Measurements from ENCODE around the gene ROBO1. TPM values are rescaled to one million over a fixed set of nuclear protein-coding genes. Genes with fewer than 3 reads are reported as not detected.

ROBO1 gene
- polyA plus RNA-seq, 1 donor (not counting 4 experiments of a cell fraction or from before 2014, with no cell fraction given), result 27.1 TPM

DNA sequence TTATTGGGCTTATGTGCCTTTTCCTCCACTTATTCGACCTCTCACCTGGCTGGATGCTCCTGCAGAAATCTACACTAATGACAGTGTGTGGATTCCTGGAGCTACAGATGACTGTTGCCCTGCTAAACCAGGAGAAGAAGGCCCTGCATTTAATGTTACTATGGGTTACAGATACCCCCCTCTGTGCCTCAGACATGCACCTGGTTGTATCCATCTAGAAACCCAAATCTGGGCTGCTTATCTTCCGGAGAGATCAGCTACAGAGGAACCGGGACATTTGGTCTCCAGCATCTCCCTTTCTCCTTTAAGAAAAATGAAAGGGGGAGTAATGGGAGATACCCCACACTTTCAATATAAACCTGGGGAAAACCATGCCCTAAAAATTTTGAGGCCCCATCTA, 710.0 kb downstream of the ROBO1 start:
- H3K36me3 ChIP-seq (ENCODE audit: control insufficient read depth in 2 of 2, extremely low read depth in 1 of 2, insufficient read depth in 2 of 2, low read length in 2 of 2), result no peaks in the 10 kb centered on the region
- H3K4me2 ChIP-seq (ENCODE audit: control insufficient read depth, extremely low read depth, insufficient read depth, low read depth, low read length), result no peak overlapping the region
- no peak overlapping the region for H2AFZ ChIP-seq (ENCODE audit: control insufficient read depth, low read length)
- no peaks in the 10 kb centered on the region for H3K79me2 ChIP-seq (ENCODE audit: control insufficient read depth, insufficient read depth, low read length)
- H3K27me3 ChIP-seq (ENCODE audit: control insufficient read depth, extremely low read depth, insufficient read depth, low read length), result no peaks in the 10 kb centered on the region
- DNase-seq (ENCODE audit: low read depth, low spot score) (no peak), FAIRE-seq (no peak)
- no peak overlapping the region for H3K9ac ChIP-seq (ENCODE audit: control insufficient read depth, extremely low read depth, insufficient read depth, low read length)
- no peaks in the 10 kb centered on the region for H4K20me1 ChIP-seq (ENCODE audit: control insufficient read depth, extremely low read depth, insufficient read depth, low read length)
- no peak overlapping the region for H3K4me3 ChIP-seq (ENCODE audit: control insufficient read depth in 2 of 3, extremely low read depth in 1 of 3, insufficient read depth in 2 of 3, low read depth in 1 of 3, low read length in 3 of 3)
- no peaks in the 10 kb centered on the region for H3K9me3 ChIP-seq (ENCODE audit: control insufficient read depth, low read depth, low read length)
- H3K27ac ChIP-seq (ENCODE audit: control insufficient read depth, insufficient read depth, low read length), result no peak overlapping the region
- dilution Hi-C loops (cut with MboI; ENCODE audit: extremely low pct_ligation_motif_present, low sequenced_read_pairs), result no loop called here
- no peaks in the 10 kb centered on the region for H3K9me1 ChIP-seq (ENCODE audit: control insufficient read depth, extremely low read depth, insufficient read depth, low read length)
- TF ChIP-seq, protein P1, sequence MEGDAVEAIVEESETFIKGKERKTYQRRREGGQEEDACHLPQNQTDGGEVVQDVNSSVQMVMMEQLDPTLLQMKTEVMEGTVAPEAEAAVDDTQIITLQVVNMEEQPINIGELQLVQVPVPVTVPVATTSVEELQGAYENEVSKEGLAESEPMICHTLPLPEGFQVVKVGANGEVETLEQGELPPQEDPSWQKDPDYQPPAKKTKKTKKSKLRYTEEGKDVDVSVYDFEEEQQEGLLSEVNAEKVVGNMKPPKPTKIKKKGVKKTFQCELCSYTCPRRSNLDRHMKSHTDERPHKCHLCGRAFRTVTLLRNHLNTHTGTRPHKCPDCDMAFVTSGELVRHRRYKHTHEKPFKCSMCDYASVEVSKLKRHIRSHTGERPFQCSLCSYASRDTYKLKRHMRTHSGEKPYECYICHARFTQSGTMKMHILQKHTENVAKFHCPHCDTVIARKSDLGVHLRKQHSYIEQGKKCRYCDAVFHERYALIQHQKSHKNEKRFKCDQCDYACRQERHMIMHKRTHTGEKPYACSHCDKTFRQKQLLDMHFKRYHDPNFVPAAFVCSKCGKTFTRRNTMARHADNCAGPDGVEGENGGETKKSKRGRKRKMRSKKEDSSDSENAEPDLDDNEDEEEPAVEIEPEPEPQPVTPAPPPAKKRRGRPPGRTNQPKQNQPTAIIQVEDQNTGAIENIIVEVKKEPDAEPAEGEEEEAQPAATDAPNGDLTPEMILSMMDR (optimal IDR thresholded peaks at IDR 0.05 in 1 of 3, IDR thresholded peaks at IDR 0.05 in 1 of 3, conservative IDR thresholded peaks at IDR 0.05 in 1 of 3; ENCODE audit: extremely low read depth in 1 of 3, insufficient read depth in 2 of 3, low read length in 3 of 3), result no peak
- TF ChIP-seq EZH2 (IDR thresholded peaks at IDR 0.05; ENCODE audit: low read length), result no peak
- H3K4me1 ChIP-seq (ENCODE audit: control insufficient read depth, extremely low read depth, insufficient read depth, low read length), result no peaks in the 10 kb centered on the region

DNA sequence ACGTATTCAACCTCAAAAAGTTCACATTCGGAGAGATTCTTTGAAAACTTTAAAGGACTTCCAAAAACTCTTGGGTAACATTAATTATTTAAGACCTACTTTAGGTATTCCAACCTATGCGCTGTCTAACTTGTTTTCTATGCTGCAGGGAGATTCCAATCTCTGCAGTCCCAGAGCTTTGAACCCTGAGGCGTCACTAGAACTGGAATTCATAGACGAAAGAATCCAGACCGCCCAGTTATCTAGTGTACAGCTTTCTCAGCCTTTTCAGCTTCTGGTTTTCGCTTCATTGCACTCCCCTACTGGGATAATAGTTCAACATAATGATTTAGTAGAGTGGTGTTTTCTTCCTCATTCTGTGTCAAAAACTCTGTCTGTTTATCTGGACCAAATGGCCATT, 711.3 kb downstream of the ROBO1 start:
- Histone ChIP-seq H3K27ac (ENCODE audit: control insufficient read depth, insufficient read depth, low read length) (no peak overlapping the region), H3K4me2 (ENCODE audit: control insufficient read depth, extremely low read depth, insufficient read depth, low read depth, low read length) (no peak overlapping the region), H3K4me1 (ENCODE audit: control insufficient read depth, extremely low read depth, insufficient read depth, low read length) (no peaks in the 10 kb centered on the region), H3K79me2 (ENCODE audit: control insufficient read depth, insufficient read depth, low read length) (no peaks in the 10 kb centered on the region), H2AFZ (ENCODE audit: control insufficient read depth, low read length) (no peak overlapping the region), H3K9ac (ENCODE audit: control insufficient read depth, extremely low read depth, insufficient read depth, low read length) (no peak overlapping the region), H3K9me3 (ENCODE audit: control insufficient read depth, low read depth, low read length) (peaks cover 4% of the 10 kb centered on the region), H3K27me3 (ENCODE audit: control insufficient read depth, extremely low read depth, insufficient read depth, low read length) (no peaks in the 10 kb centered on the region), H3K36me3 (ENCODE audit: control insufficient read depth in 2 of 2, extremely low read depth in 1 of 2, insufficient read depth in 2 of 2, low read length in 2 of 2) (no peaks in the 10 kb centered on the region), H3K4me3 (ENCODE audit: control insufficient read depth in 2 of 3, extremely low read depth in 1 of 3, insufficient read depth in 2 of 3, low read depth in 1 of 3, low read length in 3 of 3) (no peak overlapping the region), H3K9me1 (ENCODE audit: control insufficient read depth, extremely low read depth, insufficient read depth, low read length) (no peaks in the 10 kb centered on the region), H4K20me1 (ENCODE audit: control insufficient read depth, extremely low read depth, insufficient read depth, low read length) (no peaks in the 10 kb centered on the region)
- no peak for FAIRE-seq
- no peak for TF ChIP-seq EZH2 (IDR thresholded peaks at IDR 0.05; ENCODE audit: low read length)
- TF ChIP-seq, protein P1 (optimal IDR thresholded peaks at IDR 0.05 in 1 of 3, IDR thresholded peaks at IDR 0.05 in 1 of 3, conservative IDR thresholded peaks at IDR 0.05 in 1 of 3; ENCODE audit: extremely low read depth in 1 of 3, insufficient read depth in 2 of 3, low read length in 3 of 3), result no peak
- dilution Hi-C loops (cut with MboI; ENCODE audit: extremely low pct_ligation_motif_present, low sequenced_read_pairs), result no loop called here
- DNase-seq (ENCODE audit: low read depth, low spot score), result no peak
